ENCODE results near the gene ACAD11.
"Not testable (repeated sequence)": the region's sequence is repeated elsewhere in the genome, so short reads cannot be mapped to it uniquely, and the experiment has no call there.

DNA sequence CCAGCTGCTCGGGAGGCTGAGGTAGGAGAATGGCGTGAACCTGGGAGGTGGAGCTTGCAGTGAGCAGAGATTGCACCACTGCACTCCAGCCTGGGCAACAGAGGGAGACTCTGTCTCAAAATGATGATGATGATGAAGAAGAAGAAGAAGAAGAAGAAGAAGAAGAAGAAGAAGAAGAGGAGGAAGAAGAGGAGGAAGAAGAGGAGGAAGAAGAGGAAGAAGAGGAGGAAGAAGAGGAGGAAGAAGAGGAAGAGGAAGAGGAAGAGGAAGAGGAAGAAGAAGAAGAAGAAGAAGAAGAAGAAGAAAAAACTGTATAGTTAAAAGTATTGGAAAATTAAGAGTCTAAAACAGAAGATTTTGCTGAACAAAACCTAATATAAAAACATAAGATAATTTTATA, 18.2 kb downstream of the ACAD11 start:
- not testable (repeated sequence) for TF ChIP-seq ZNF384 (IDR thresholded peaks at IDR 0.05); SUZ12 (IDR thresholded peaks at IDR 0.05); FOXM1 (IDR thresholded peaks at IDR 0.05; ENCODE audit: borderline replicate concordance); HDGF (IDR thresholded peaks at IDR 0.05; ENCODE audit: borderline replicate concordance); ARNT (IDR thresholded peaks at IDR 0.05); NFRKB (IDR thresholded peaks at IDR 0.05); L3MBTL2 (conservative IDR thresholded peaks at IDR 0.05); SP1 (IDR thresholded peaks at IDR 0.05)
